Measurements from ENCODE around the gene SELENOW. TPM values are rescaled to one million over a fixed set of nuclear protein-coding genes. Genes with fewer than 3 reads are reported as not detected.
A peak's percentile ranks its signal among the peaks of the same experiment; 100 is the strongest.

Gene SELENOW
- total RNA-seq (1,000 to 10,000 TPM; 1,579 to 3,138 (median 2,179) TPM), polyA plus RNA-seq (100 to 1,000 TPM; 329 to 999 (median 792) TPM)

DNA sequence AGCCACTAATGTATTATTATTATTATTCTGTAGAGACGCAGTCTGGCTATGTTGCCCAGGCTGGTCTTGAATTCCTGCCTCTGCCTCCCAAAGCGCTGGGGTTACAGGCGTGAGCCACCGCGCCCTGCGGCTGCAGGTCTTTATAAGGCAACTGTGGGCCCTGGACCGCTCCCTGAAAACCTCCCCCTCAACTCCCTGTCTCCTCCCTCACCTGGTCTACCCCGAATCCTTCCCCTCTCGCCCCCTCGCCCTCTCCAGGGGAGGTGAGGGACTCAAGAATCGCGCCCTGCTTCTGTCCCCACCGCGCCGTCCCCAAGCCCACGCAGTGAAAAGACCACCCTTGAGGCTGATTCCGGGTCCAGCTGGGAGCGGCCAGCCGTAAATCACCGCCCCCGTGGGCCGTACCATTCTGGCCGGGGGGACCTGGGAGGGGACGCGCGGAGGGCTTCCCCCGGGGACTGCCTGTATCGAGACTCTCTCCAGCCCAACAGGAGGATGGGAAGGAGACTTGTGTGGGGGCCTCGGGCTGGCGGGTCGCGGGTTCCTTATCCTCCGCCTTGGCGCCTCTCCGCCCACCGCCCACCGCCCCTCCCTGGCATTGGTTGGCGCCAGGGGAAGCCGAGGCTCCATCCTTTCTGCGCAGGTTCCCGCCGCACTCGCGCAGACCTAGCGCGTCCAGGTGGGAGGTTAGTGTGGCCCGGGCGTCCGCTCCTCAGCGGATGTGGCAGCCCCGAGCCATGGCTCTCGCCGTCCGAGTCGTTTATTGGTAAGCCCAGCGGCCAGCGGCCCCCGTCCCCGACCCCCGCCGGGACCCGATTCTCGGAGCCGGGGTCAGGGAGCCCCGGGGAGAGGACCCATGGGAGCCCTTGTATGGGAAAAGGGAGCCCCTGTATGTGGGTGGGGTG is at the start of gene SELENOW:
SELENOW (plus strand) TSS at position 655 of the 905 bp plus-strand sequence; CDS start at position 738, 83 bp downstream.
- peaks cover 5 to 23% (median 14%) of the 10 kb centered on the region in 4 donors for H3K36me3 ChIP-seq
- DNase-seq = peak; percentile 88
- TF ChIP-seq POLR2A (IDR thresholded peaks at IDR 0.05) (peak; percentile 99), EP300 (IDR thresholded peaks at IDR 0.05) (no peak), POLR2AphosphoS5 (IDR thresholded peaks at IDR 0.05) (peak; percentile 99 to 100 (median 100))
- TF ChIP-seq, protein P1, sequence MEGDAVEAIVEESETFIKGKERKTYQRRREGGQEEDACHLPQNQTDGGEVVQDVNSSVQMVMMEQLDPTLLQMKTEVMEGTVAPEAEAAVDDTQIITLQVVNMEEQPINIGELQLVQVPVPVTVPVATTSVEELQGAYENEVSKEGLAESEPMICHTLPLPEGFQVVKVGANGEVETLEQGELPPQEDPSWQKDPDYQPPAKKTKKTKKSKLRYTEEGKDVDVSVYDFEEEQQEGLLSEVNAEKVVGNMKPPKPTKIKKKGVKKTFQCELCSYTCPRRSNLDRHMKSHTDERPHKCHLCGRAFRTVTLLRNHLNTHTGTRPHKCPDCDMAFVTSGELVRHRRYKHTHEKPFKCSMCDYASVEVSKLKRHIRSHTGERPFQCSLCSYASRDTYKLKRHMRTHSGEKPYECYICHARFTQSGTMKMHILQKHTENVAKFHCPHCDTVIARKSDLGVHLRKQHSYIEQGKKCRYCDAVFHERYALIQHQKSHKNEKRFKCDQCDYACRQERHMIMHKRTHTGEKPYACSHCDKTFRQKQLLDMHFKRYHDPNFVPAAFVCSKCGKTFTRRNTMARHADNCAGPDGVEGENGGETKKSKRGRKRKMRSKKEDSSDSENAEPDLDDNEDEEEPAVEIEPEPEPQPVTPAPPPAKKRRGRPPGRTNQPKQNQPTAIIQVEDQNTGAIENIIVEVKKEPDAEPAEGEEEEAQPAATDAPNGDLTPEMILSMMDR (IDR thresholded peaks at IDR 0.05) = no peak
- H3K4me1 ChIP-seq = peaks cover 0 to 51% (median 47%) of the 10 kb centered on the region in 4 donors
- peak within 1 kb of the TSS; percentile 85 to 97 (median 90) for H3K4me3 ChIP-seq
- H3K9me3 ChIP-seq = no peaks in the 10 kb centered on the region
- intact Hi-C loops (cut with DNase I) = loop anchor here (2.0 kb wide), 1 partner anchor 34 kb away; the partner anchor contains the start of gene NOP53
- 0 to 1% methylated on average over 65 of the region's 65 CpGs for WGBS, 2 donors
- H3K27me3 ChIP-seq = no peaks in the 10 kb centered on the region
- peak within 1 kb of the TSS; percentile 96 to 100 (median 97) for H3K27ac ChIP-seq

DNA sequence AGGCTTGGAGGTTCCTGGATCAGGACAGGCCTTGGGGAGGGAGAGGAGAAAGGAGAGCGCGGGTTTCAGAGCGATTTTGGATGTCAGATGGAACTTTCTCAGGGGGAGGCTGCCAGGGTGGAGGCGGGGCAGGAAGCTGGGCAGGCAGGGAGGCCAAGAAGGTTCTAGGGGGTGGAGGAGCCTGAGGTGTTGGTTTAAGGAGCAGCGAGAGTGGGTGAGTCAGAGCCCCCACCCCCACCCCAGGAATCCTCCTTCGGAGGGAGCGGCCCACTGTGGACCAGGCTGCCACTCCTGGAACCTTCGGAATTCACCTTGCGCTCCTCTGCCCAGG is 49.1 kb upstream of the SELENOW start:
- peak; percentile 90 for DNase-seq
- Histone ChIP-seq H3K9me3 (no peaks in the 10 kb centered on the region), H3K27ac (peak overlapping the region; percentile 92 to 99 (median 96)), H3K27me3 (no peaks in the 10 kb centered on the region), H3K4me1 (peaks cover 0 to 52% (median 49%) of the 10 kb centered on the region in 4 donors), H3K36me3 (peaks cover 11 to 78% (median 40%) of the 10 kb centered on the region in 4 donors), H3K4me3 (peak overlapping the region in 2 of 4 donors; percentile 0 to 11)
- intact Hi-C loops (cut with DNase I) = no loop called here
- WGBS, 2 donors = 8% methylated on average over 9 of the region's 9 CpGs
- TF ChIP-seq EP300 (IDR thresholded peaks at IDR 0.05) = no peak
- TF ChIP-seq, protein P1 (IDR thresholded peaks at IDR 0.05) = no peak
- no peak for TF ChIP-seq POLR2AphosphoS5 (IDR thresholded peaks at IDR 0.05)
- TF ChIP-seq POLR2A (IDR thresholded peaks at IDR 0.05) = no peak

DNA sequence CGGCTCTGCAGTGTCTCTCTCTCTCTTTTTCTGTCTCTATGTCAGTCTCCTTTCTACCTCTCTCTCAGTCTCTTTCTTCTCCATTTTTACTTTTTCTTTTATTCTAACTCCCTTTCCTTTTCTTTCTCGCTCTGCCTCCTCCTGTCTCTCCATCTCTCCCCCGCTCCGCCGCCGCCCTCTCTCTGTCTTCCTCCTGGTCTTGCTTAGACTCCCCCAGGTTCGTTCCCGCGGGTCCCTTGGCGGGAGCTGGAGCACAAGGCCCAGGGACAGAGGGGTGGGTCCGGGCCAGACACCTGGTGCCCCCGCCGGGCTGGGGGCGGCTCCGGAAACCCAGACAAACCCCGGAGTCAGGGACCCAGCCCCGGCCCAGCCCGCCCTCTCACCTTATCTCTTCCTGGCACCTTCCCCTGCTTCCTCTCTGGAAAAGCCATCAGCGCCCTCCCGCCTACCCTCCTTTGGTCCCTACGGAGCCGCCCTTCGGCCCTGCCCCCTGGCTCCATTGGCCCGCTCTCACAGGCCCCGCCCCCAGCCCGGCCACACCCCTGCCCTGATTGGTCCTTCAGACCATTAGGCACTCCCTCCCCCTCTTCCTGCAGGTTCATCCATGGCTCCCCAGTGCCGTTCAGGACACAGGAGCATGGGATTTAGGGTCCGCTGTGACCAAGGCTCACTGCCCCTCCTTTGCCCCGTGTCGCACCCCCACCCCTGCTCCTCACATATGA is 48.5 kb upstream of the SELENOW start:
- DNase-seq = peak; percentile 84
- peaks cover 0 to 50% (median 47%) of the 10 kb centered on the region in 4 donors for H3K4me1 ChIP-seq

DNA sequence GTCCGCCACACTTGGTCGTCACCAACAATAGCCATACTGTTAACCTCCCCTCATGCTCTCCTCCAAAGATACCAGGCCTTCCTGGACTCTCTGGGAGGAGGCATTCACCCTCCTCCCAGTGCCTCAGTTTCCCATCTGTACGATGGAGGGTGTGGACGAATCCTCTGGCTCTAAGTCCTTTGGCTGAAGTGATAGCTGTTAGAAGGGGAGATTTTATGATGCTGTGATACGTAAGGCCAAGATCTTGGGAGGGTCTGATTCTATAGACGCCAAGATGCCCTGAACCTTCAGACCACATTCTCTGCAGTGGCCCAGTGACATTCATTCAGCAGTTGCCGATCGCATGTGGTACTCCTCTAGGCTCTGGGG is 48.0 kb upstream of the SELENOW start:
- peaks cover 11 to 80% (median 45%) of the 10 kb centered on the region in 4 donors for H3K36me3 ChIP-seq
- intact Hi-C loops (cut with DNase I) = no loop called here
- no peaks in the 10 kb centered on the region for H3K9me3 ChIP-seq
- no peaks in the 10 kb centered on the region for H3K27me3 ChIP-seq
- TF ChIP-seq POLR2A (IDR thresholded peaks at IDR 0.05) (no peak), EP300 (IDR thresholded peaks at IDR 0.05) (no peak), POLR2AphosphoS5 (IDR thresholded peaks at IDR 0.05) (no peak)
- TF ChIP-seq, protein P1 (IDR thresholded peaks at IDR 0.05) = no peak
- H3K4me1 ChIP-seq = peaks cover 0 to 49% (median 47%) of the 10 kb centered on the region in 4 donors
- peak overlapping the region; percentile 92 to 99 (median 96) for H3K27ac ChIP-seq
- WGBS, 2 donors = 79 to 89% methylated on average over 8 of the region's 8 CpGs
- H3K4me3 ChIP-seq = no peak overlapping the region
- DNase-seq = no peak

More for the DNA sequence above, 48.5 kb upstream of the SELENOW start:
- Histone ChIP-seq H3K27me3 (no peaks in the 10 kb centered on the region), H3K36me3 (peaks cover 11 to 79% (median 42%) of the 10 kb centered on the region in 4 donors), H3K27ac (peak overlapping the region; percentile 92 to 99 (median 96)), H3K4me3 (peak overlapping the region in 1 of 4 donors; percentile 0), H3K9me3 (no peaks in the 10 kb centered on the region)
- intact Hi-C loops (cut with DNase I) = no loop called here
- 14 to 21% methylated on average over 30 of the region's 30 CpGs for WGBS, 2 donors
- no peak for TF ChIP-seq EP300 (IDR thresholded peaks at IDR 0.05)
- peak in 1 of 4 donors; percentile 8 for TF ChIP-seq POLR2AphosphoS5 (IDR thresholded peaks at IDR 0.05)
- TF ChIP-seq POLR2A (IDR thresholded peaks at IDR 0.05) = no peak
